Astrocyte of the hippocampus (primary cell): ENCODE measurements around the gene CACNA1C.

Source experiments
- DNase-seq: peaks from one replicate; pipeline ENCODE4 v3.0.0; 2011; ENCODE audit warnings: low read depth, low spot score

The CACNA1C gene

GRCh38 chr12:2320841-2321240 is 268.1 kb downstream of the CACNA1C start:
- no peak for DNase-seq

GRCh38 chr12:2322554-2323120 is 269.9 kb downstream of the CACNA1C start:
- DNase-seq: no peak

GRCh38 chr12:2323532-2324255 is 270.9 kb downstream of the CACNA1C start:
- DNase-seq: no peak

- DNase-seq: no peak
Observed at GRCh38 chr12:2324387-2324786, 271.6 kb downstream of the CACNA1C start.

GRCh38 chr12:2325519-2325918 is 272.7 kb downstream of the CACNA1C start:
- DNase-seq: no peak

- DNase-seq: no peak
Observed at GRCh38 chr12:2326470-2326869, 273.7 kb downstream of the CACNA1C start.

GRCh38 chr12:2328661-2329060 is 275.9 kb downstream of the CACNA1C start:
- no peak for DNase-seq

GRCh38 chr12:2329661-2330210 is 276.9 kb downstream of the CACNA1C start:
- DNase-seq: no peak

- no peak for DNase-seq
Observed at GRCh38 chr12:2332236-2332635, 279.4 kb downstream of the CACNA1C start.

- no peak for DNase-seq
Observed at GRCh38 chr12:2332947-2333346, 280.2 kb downstream of the CACNA1C start.

GRCh38 chr12:2333491-2334195 is 280.9 kb downstream of the CACNA1C start:
- no peak for DNase-seq

- DNase-seq: no peak
Observed at GRCh38 chr12:2334271-2334670, 281.5 kb downstream of the CACNA1C start.

- no peak for DNase-seq
Observed at GRCh38 chr12:2334689-2335088, 281.9 kb downstream of the CACNA1C start.

GRCh38 chr12:2335109-2335508 is 282.3 kb downstream of the CACNA1C start:
- DNase-seq: no peak

GRCh38 chr12:2335513-2335912 is 282.7 kb downstream of the CACNA1C start:
- no peak for DNase-seq

GRCh38 chr12:2335916-2336315 is 283.1 kb downstream of the CACNA1C start:
- no peak for DNase-seq

GRCh38 chr12:2336409-2336829 is 283.6 kb downstream of the CACNA1C start:
- peak; percentile 93 for DNase-seq

GRCh38 chr12:2337031-2338010 is 284.5 kb downstream of the CACNA1C start:
- DNase-seq: peak; percentile 48

- DNase-seq: no peak
Observed at GRCh38 chr12:2338381-2338780, 285.6 kb downstream of the CACNA1C start.

- DNase-seq: peak; percentile 59
Observed at GRCh38 chr12:2338991-2339431, 286.2 kb downstream of the CACNA1C start.

GRCh38 chr12:2341051-2341751 is 288.4 kb downstream of the CACNA1C start:
- DNase-seq: no peak
